HG03025 (cell line): ENCODE results near the gene C2orf81.
"Not testable (repeated sequence)": the region's sequence is repeated elsewhere in the genome, so short reads cannot be mapped to it uniquely, and the experiment has no call there.

ENCODE experiments used
- ATAC-seq: cut with Tn5 transposase; IDR thresholded peaks from one replicate; pipeline ENCODE4 v1.9.1; 2021; ENCODE audit warnings: mild to moderate bottlenecking, moderate library complexity; ENCODE audit not compliant: unreplicated experiment, low FRiP score

The C2orf81 gene

GRCh38 chr2:74421221-74421870, at the start of gene C2orf81, which contains the start of gene WDR54:
Gene C2orf81, minus strand, starts transcription at chr2:74421619. Its CDS starts 59 bp downstream, at chr2:74421560.
Gene WDR54, plus strand, starts transcription at chr2:74421730. Its CDS starts 424 bp downstream, at chr2:74422154.
- ATAC-seq: peak; percentile 85

GRCh38 chr2:74470742-74471141, 49.3 kb upstream of the C2orf81 start:
- not testable (repeated sequence) for ATAC-seq

GRCh38 chr2:74464406-74464805, 43.0 kb upstream of the C2orf81 start:
- ATAC-seq: no peak

GRCh38 chr2:74462786-74463105, 41.3 kb upstream of the C2orf81 start:
- no peak for ATAC-seq

- ATAC-seq: no peak
These were observed 40.8 kb upstream of the C2orf81 start for GRCh38 chr2:74462054-74462785.

GRCh38 chr2:74461187-74462053, 40.0 kb upstream of the C2orf81 start:
- no peak for ATAC-seq

GRCh38 chr2:74460187-74460586, 38.8 kb upstream of the C2orf81 start:
- ATAC-seq: not testable (repeated sequence)

GRCh38 chr2:74459503-74460118, 38.2 kb upstream of the C2orf81 start:
- not testable (repeated sequence) for ATAC-seq

- no peak for ATAC-seq
These were observed 37.5 kb upstream of the C2orf81 start for GRCh38 chr2:74458938-74459363.

- ATAC-seq: peak; percentile 74
These were observed 36.9 kb upstream of the C2orf81 start, which contains the start of gene WBP1 for GRCh38 chr2:74458132-74458937. Gene WBP1, plus strand, starts transcription at chr2:74458438. Its CDS starts 165 bp downstream, at chr2:74458603.

GRCh38 chr2:74457549-74458131, 36.2 kb upstream of the C2orf81 start:
- peak; percentile 30 for ATAC-seq

- ATAC-seq: no peak
These were observed 35.7 kb upstream of the C2orf81 start for GRCh38 chr2:74457129-74457548.

GRCh38 chr2:74454654-74455511, 33.5 kb upstream of the C2orf81 start, which contains the start of gene INO80B:
Gene INO80B, plus strand, starts transcription at chr2:74455087. Its CDS starts 30 bp downstream, at chr2:74455117.
- ATAC-seq: peak; percentile 38

GRCh38 chr2:74450570-74451190, 29.3 kb upstream of the C2orf81 start:
- no peak for ATAC-seq

GRCh38 chr2:74448771-74449170, 27.4 kb upstream of the C2orf81 start:
- no peak for ATAC-seq

- ATAC-seq: no peak
These were observed 26.0 kb upstream of the C2orf81 start for GRCh38 chr2:74447230-74447999.
